ENCODE measurements around the gene TCP11. TPM values are rescaled to one million over a fixed set of nuclear protein-coding genes. Genes with fewer than 3 reads are reported as not detected.

TCP11 gene
- total and polyA plus RNA-seq, 2 of the 13 experiments (the other 11 are each of a cell fraction or from before 2014, with no cell fraction given) = 0.04 TPM; not detected in 1

DNA sequence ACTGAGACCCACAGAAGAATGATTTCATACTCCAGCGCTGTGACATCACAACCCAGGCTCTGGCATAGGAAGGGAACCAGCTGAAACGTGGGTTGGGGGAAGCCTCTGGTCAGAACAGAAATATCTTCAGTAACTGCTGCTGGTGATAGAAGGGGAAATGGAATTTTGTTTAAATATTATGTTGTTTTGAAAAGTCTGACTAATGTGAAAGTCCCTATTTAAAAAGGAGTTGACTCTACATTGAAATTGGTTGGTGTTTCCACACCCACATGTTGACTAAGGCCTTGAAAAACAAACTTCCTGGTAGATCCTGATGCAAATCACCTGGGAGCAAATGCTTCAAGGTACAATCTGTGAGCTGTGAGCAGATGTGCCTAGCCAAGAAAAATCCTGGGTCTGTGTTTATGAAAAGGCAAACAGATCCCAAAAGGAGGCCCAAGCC is 24.5 kb upstream of the TCP11 start (continued):
- TF ChIP-seq RNF219 (CRISPR knock-in tag; IDR thresholded peaks at IDR 0.05) (no peak), HOXA3 (CRISPR knock-in tag; IDR thresholded peaks at IDR 0.05) (peak; percentile 65; the same call in 1 of the 2 replicates), ZNF629 (CRISPR knock-in tag; conservative IDR thresholded peaks at IDR 0.05) (no peak), CREB1 (IDR thresholded peaks at IDR 0.05) (0 out of 2 replicates have a peak, but pooled peaks have one; percentile 29), CREB1 (CRISPR knock-in tag; IDR thresholded peaks at IDR 0.05) (no peak; the same call in 1 of the 2 replicates), TBL1XR1 (IDR thresholded peaks at IDR 0.05; ENCODE audit: borderline replicate concordance, low read length, partially characterized antibody) (peak; percentile 6), NFYB (CRISPR knock-in tag; IDR thresholded peaks at IDR 0.05) (no peak), ZSCAN25 (CRISPR knock-in tag; IDR thresholded peaks at IDR 0.05) (no peak), ZBTB4 (CRISPR knock-in tag; IDR thresholded peaks at IDR 0.05; ENCODE audit: borderline replicate concordance) (no peak), TBP (CRISPR knock-in tag; IDR thresholded peaks at IDR 0.05) (no peak), CEBPG (CRISPR knock-in tag; IDR thresholded peaks at IDR 0.05) (peak; percentile 67), IKZF5 (CRISPR knock-in tag; IDR thresholded peaks at IDR 0.05) (0 out of 2 replicates have a peak, but pooled peaks have one; percentile 29), FOXA3 (CRISPR knock-in tag; IDR thresholded peaks at IDR 0.05) (peak; percentile 79), ELF3 (CRISPR knock-in tag; IDR thresholded peaks at IDR 0.05) (peak; percentile 99), KLF6 (CRISPR knock-in tag; IDR thresholded peaks at IDR 0.05) (no peak), GATAD2A (CRISPR knock-in tag; IDR thresholded peaks at IDR 0.05) (peak; percentile 47), NFIC (IDR thresholded peaks at IDR 0.05; ENCODE audit: low read length) (0 out of 2 replicates have a peak, but pooled peaks have one; percentile 23), ETV5 (CRISPR knock-in tag; IDR thresholded peaks at IDR 0.05; ENCODE audit: borderline replicate concordance) (peak; percentile 43; the same call in 1 of the 2 replicates), ZBTB21 (CRISPR knock-in tag; IDR thresholded peaks at IDR 0.05) (peak; percentile 71; the same call in 1 of the 2 replicates)
- TF ChIP-seq, protein P1, sequence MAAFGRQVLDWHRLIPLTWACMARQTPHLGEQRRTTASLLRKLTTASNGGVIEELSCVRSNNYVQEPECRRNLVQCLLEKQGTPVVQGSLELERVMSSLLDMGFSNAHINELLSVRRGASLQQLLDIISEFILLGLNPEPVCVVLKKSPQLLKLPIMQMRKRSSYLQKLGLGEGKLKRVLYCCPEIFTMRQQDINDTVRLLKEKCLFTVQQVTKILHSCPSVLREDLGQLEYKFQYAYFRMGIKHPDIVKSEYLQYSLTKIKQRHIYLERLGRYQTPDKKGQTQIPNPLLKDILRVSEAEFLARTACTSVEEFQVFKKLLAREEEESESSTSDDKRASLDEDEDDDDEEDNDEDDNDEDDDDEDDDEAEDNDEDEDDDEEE (CRISPR knock-in tag; IDR thresholded peaks at IDR 0.05) = no peak
- TF ChIP-seq, protein P2, sequence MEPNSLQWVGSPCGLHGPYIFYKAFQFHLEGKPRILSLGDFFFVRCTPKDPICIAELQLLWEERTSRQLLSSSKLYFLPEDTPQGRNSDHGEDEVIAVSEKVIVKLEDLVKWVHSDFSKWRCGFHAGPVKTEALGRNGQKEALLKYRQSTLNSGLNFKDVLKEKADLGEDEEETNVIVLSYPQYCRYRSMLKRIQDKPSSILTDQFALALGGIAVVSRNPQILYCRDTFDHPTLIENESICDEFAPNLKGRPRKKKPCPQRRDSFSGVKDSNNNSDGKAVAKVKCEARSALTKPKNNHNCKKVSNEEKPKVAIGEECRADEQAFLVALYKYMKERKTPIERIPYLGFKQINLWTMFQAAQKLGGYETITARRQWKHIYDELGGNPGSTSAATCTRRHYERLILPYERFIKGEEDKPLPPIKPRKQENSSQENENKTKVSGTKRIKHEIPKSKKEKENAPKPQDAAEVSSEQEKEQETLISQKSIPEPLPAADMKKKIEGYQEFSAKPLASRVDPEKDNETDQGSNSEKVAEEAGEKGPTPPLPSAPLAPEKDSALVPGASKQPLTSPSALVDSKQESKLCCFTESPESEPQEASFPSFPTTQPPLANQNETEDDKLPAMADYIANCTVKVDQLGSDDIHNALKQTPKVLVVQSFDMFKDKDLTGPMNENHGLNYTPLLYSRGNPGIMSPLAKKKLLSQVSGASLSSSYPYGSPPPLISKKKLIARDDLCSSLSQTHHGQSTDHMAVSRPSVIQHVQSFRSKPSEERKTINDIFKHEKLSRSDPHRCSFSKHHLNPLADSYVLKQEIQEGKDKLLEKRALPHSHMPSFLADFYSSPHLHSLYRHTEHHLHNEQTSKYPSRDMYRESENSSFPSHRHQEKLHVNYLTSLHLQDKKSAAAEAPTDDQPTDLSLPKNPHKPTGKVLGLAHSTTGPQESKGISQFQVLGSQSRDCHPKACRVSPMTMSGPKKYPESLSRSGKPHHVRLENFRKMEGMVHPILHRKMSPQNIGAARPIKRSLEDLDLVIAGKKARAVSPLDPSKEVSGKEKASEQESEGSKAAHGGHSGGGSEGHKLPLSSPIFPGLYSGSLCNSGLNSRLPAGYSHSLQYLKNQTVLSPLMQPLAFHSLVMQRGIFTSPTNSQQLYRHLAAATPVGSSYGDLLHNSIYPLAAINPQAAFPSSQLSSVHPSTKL (CRISPR knock-in tag; IDR thresholded peaks at IDR 0.05) = peak; percentile 68

All from HepG2 (cell line).